Fibroblast of upper back skin (primary cell): ENCODE data around the gene RARG.

ENCODE experiments used
- DNase-seq: peaks from one replicate; pipeline ENCODE4 v3.0.0-alpha.2; 2013

Gene RARG

DNA sequence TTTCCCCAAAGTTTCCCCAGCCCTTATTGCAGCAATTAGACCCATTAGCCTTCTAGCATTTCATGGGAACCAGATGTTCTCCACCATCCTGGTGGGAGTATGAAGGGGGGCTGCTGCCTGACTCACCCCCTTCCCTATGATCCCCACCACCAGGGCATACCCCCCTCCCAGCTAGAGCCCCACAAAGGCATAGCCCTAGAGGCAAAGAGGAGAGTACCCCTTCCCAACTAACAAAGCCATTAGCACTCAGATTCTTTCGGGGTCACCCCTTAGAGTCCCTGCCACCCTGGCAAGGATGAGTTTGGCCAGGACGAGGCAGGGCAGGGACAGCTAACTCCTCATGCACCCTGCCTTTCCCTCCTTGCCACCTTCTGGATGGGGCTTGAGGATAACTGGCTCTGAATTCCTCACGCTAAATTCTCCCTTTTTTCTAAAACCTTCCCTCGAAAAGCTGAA is 9.2 kb downstream of the RARG start:
- no peak for DNase-seq

DNA sequence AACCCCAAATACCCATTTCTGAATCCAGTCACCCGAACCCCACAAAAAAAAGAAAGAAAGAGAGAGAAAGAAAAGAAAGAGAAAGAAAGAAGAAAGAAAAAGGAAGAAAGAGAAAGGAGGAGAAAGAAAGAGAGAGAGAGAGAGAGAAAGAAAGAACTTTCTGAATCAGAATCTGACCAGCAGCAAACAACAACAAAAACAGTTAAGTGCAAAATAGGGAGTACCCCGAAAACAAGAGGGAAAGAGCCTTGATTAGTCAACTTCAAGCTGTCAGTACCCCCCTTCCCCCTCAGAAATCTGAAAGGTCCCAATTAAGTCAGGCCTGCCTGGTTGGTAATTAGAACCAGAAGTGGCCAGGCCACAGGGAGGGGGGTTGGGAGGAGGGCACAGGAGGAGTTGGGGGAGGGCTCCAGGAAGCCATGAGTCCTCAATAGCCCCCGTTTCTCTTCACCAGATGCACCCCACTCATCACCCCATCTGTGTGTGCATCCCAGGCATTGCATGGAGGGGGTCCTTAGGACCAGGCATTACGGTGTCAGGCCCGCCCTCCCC is 9.8 kb downstream of the RARG start:
- DNase-seq = peak; percentile 76

DNA sequence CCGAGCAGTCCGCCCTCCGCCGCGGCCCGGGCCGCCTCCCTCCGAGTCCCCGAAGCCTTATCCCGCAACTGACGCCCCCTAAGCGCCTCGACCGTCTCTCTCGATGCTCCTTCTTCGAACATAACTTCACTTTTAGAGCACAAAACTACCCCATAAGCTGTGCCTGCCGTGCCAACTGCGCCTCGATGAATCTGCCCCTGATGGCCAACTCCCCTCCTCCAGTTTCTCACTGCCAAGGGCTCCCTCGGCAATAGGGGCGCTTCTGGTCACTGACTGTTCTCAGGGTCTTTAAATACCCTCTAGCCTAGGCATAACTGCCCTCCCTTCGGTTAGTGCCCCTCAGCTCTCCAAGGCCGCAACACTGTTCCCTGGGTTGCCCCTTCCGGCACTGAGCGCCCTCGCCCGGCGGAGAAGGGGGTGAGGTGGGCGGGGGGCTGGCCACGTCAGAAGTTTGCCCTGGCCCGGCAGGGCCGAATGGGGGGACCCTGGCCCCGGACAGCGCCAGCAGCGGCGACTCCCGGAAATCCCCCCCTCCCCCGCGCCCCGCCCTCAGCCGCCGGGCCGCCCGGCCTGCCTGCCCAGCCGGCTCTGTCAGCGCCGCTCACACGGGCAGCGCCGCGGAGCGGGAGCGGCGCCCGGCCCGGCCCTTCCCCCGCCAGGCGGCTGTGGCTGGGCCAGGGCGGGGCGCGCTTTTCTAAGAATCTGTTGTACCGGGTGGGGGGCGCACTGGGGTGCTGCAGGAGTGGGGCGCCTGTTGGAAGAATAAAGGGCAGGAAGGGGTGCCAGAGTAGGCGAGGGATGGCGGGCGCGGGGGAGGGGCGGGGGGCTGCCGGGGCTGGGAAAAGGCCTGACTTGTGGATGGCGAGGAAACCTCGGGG is 10.6 kb downstream of the RARG start:
- peak; percentile 58 for DNase-seq

DNA sequence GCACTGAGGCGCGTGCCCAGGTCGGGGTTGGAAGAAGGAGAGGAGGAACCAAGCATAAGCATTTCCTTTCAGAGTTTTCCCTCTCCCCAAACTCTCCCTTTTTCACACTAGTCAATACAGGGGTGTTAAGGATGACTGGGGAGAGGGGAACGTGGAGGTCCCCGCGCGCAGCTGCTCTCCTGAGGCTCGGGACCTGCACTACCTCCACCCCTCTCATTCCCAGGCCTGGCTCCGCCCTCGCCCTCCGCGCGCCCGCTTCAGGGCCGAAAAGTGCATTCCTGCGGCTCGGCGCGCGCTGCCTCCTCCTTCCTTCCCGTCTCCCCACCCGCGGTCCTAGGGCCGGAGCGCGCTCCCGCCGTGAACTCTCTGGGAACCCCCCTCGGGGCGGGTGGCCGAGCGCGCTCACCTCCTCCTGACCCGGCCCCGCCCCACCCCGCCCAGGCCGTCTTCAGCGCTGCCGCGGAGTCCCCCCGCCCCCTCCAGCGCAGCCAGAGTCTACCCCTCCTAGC is 11.3 kb downstream of the RARG start:
- DNase-seq = peak; percentile 94

DNA sequence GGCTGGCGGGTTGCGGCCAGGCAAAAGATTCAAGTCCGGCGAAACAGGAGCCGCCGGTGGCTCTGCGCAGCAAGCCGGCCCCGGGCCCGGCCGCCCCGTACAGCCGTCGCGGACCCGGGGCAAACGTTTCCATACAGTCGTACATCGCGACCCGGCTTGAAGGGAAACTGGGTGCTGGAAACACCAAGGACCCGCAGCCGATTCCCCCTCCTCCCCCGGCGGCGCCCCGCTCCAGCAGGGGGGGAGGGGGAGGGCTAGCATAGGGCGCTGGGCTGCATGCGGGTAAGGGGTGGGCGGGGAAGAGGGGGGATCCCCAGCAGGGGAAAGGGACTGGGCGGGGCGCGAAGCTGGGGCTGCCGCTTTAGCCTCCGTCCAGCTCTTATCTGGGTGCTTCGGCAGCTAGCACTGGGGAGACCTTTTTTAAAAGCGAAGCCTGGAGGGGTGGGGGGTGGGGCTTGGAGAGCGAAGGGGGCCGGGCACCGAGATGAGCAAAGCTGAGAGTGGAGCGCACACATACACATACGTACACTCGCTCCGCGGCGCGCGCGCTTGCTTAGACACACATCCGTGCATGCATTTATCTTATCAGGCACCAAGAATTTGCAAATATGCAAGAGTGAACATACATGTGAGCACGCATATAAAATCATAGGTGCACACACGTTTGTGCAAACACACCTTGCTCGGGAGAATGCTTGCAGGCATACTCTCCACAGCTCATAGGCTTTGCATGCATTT is 11.9 kb downstream of the RARG start:
- peak; percentile 68 for DNase-seq

DNA sequence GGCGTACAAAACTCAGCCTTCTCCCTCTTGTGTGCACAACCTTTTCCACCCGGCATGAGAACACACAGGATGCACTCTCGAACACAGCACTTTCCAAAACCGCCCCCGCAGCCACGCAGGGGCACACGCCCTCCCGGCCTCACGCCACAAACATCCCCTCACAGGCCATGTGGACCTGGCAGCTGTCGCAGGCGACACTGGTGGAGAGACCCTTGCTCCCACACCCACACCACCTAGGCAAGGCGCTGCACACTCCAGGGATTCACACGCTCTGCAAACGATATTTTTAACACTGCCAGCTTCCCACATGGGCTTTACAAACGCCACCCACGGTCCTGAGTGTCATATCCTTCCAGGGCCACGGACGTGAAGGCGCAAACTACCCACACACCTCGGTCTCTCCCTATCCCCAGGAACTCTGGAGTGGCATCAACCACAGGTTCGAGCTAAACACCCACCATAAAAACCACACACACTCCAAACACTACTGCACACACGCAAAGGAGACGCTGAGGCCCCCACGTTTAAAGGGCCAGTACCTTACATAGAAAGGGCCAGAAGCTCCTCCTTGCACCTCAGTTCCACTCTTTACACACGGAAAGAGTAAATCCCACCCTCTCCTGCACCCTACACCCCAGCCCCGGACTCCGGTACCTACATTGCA is 12.6 kb downstream of the RARG start:
- DNase-seq = peak; percentile 42

DNA sequence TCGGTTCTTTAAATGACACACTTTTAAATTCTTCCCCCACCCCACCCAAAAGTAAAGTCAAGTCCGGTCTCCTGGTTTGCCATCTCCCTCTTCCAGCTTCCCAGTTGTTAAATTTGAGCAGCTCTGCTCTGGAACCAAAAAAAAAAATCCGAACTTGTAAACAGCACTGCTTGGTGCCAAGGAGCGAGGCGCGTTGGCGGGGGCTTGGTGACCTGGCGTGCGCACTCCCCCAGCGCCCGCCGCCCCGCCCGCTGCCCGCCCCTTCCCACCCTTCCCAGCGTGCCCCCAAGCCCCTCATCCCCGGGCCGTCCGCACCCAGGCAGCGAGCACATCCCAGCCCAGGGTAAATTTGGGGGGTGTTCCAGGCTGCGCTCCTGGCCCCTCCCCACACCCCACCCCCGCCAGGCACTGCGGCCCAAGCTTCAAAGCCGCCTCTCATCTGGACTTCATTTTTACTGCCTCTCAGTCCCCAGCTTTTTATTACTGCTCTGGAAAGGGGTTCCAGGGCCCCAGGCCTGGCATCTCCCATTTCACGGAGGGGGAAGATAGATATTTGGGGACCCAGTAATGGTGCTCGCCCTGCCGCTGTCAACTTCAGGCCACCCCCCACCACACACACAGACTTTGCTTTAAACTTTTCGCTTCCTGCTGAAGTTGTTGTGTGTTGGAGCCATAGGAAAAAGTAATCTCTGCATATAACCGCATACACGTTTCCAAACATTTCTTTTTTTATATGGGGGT is 13.3 kb downstream of the RARG start:
- DNase-seq = peak; percentile 23

DNA sequence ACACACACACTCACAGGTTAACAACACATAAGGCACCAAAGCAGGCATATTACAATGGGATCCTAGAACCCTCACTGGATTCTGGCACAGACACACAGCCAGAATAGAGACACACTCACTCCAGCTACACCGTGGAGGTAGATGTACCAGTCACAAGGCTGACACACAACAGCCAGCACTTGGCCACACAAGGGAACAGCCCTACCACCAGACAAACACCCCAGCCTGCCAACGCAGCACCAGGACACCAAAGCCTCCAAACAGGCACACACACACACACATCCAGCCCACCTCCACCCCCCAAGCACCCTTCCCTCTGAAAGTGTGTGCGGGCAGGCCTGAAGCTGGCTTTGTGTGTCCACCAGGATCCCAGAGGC is 14.1 kb downstream of the RARG start:
- DNase-seq = no peak

DNA sequence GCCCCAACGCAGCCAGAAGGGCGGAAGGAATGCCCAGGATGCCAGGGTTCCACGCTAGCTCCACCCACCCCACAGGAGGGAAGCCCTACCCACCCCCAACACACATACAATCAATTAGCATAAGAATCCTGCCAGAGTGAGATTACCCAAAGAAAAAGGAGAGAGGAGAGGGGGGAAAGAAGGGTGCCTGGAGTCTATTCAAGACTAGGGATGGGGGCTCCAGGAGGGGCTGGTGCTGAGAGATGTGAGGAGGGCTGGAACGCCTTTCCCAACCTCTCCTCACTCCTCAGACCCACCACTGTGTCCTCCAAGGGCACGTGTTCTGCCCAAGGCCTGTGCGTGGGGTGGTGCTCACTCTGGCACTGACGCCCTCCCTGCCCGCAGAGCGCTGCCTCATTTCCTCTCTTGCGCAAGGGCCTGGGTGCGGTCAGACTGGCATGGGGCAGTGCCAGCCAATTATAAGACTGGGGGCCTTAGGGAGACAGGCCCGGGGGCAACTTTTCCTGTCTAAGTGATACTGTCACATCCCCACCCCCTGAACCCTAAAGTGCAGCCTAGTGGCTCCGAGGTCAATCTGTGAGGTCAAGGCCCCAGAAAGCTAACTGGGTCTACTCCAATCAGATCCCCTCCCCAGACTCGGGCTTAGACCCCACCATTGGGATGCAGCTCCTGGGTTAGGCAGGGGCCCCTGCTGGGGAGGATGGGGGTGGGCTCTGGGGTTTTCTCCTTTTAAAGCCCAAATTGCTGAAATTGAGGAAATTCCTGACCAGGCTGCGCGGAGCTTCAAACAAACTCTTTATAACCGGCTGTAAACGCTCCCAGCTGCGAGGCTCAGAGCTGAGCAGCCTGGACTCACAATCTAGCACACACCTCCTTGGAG is 14.7 kb downstream of the RARG start:
- no peak for DNase-seq

DNA sequence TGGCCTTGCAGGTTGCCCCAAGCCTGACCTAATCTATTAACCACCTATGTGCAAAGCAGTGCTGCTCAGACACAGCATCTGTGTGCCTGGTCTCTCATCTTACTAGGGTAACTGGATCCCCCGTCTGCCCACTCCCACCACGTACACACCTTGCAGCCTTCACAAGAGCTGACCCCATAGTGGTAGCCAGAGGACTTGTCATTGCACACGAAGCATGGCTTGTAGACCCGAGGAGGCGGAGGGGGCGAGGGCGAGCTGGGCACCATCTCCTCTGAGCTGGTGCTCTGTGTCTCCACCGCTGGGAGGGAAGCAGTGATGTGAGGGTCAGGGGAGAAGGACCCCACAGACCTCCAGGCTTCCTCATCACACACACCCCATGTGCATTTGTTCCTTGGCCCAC is 16.5 kb downstream of the RARG start:
- no peak for DNase-seq

DNA sequence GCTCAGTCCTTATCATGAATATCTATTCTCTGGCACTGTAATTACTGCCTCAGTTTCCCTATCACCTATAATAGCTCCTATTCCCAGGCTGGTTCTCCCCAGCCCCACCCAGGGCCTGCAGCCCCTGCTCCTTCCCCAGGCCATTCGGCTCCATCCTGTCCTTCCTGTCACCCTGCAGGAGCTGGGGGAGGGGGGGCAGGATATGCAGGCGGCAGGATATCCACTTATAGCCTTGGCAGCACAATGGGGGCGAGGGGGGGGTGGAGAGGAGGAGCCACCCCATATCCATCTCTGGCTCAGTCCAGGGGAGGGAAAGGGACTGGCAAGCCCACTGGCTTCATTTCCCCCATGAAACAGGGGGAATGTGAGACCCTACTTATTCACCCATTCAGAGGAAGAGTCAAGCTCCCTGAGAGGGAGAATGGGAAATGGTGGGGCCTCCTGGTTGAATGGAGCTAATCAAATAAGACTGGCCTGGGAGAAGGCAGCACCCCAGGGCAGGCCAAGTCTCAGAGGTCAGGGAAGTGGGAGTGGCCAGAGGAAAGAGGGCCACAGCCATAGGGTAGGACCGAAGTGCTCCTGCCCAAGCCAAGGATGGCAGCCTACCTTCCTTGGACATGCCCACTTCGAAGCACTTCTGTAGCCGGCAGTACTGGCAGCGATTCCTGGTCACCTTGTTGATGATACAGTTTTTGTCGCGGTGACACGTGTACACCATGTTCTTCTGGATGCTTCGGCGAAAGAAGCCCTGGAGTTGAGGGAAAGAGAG is 17.1 kb downstream of the RARG start:
- DNase-seq = no peak

DNA sequence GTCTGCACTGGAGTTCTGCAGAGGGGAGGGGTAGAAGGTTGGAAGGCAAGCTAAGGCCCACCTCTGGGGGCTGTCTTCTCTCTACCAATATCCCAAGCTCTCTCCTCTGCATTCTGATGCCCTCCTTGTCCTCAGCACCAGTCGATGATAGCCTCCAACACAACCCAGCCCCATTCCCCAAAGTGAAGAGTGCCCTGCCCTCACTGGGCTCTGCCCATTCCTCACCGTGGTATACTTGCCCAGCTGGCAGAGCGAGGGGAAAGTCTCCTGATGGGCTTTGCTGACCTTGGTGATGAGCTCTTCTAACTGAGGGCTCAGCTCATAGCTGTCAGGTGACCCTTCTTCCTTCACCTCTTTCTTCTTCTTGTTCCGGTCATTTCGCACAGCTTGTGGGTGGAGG is 17.8 kb downstream of the RARG start:
- DNase-seq = no peak

DNA sequence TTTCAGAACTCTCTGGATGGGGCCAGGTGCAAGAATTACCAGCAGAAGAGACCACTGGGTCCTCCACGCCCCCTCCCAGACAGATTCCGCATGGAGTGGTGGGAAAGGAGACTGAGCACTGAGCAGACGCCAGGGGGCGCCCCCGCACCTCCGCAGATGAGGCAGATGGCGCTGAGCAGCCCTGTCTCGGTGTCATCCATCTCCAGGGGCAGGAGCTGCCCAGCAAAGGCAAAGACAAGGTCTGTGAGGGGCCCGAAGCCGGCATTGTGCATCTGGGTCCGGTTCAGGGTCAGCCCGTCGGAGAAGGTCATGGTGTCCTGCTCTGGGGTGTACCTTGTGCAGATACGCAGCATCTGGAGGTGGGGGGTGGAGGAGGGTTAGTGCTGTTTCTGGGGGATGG is 18.7 kb downstream of the RARG start:
- DNase-seq = peak; percentile 67

DNA sequence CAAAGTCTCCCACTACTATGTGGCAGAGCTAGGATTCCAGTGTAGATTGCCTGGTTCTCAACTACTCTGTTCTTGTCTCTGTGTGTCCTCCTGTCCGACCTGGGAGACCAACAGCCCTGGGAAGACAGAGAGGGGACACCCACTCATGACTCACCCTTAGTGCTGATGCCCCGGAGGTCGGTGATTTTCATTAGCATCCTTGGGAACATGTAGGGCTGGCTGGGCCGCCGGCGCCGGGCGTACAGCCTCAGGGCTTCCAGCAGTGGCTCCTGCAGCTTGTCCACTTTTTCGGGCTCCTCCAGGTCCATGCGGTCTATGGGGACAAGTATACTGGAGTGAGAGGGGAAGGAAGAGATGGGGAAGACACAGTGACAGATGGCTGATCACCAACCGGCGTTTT is 19.1 kb downstream of the RARG start:
- no peak for DNase-seq

DNA sequence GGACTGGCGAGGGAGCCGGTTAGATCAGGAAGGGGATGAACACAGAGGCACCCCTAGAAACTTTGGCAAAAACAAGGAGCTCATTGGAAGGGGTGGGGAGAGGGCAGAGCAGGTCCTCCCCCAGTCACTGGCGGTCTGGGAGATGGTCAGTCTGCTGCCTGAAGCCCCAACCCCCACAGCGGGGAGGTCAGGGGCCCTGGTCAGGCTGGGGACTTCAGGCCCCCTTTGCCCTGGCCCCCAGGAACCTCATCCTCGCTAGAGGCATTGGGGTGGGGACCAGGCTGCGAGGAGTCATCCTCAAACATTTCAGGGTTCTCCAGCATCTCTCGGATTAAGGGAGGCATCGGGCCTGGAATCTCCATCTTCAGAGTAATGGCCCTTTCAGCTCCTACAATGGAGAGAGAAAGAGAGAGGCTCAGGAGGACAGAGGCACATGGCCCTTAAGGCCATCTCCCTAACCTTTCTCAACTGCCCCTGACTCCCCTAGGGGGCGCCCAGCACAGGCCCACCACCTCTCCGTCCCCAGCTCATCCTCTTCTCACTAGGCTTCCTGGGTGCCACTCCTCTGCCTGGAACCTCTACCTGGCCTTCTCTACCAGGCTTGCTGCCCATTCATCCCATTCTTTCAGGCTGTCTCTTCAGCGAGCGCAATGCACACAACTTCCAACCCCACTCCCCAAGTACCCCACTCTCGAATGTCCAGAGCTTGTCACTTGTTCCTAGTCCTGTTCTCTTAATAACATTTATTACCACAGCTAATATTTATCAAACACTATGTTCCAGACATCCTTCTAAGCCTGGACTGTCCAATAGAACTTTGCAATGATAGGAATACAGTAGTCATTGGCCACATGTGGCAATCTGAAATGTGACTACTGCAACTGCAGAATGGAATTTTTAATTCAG is 20.3 kb downstream of the RARG start:
- no peak for DNase-seq

DNA sequence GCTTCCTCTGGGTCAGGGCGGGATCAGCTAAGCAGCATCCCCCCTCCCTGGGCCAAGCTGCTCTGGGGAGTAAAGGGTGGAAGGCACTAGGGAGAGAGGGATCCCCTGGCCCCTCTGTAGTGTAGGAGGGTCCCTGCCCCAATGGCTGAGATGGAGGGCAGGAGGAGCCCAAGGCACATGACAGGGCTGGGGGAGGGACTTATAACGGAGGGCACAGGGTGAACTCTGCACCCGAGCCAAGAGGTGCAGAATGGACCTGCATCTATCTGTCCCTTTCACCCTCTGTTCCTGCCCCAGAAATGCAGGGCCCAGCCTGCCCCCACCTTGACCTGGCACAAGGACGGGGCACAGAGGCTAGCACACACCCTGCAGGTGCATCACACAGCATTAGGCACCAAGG is 21.2 kb downstream of the RARG start:
- no peak for DNase-seq

DNA sequence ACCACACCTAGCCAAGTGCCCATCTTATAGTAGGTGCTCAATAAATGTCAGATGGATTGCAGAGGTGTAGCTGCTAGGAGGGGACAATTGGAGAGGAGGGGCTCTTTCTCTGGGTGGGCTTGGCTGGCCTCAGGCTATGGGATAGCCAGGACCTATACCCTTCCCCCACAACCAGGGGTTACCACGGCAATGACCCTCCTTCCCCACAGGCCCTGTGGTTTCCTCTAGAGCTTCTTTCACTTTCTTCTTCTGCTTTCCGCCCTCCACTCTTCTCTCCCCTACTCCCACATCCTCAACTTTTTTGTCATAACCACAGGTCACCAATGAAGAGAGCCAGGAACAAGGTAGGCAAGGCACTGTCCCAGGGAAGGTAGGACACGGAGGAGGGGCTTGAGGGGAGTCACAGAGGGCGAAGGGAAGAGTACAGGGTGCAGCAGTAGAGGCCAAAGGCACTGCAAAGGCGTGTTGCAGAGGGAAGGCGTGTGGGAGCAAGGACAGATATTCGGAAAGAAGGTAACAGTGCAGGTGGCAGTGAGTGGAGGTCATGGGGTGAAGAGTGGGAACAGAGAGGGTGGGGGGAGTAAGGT is 23.0 kb downstream of the RARG start:
- DNase-seq = no peak

DNA sequence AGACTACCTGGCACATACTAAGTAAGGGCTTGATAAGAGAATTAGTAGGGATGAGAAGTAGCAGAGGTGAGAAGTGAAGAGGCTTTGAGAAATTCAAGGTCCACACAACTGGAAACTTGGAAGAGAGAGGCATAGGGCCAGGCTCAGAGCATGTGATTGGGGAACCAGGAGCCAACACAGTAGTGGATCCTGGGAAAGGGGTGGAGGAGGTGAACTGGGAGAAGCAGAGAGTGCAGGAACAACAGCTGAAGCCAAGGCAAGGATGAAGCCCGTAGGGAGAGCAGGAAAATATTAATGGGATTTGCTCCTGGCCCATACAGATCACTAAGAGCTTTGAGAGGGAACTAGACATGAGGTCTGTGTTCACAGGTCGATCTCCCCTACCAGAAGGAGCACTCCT is 23.6 kb downstream of the RARG start:
- no peak for DNase-seq

DNA sequence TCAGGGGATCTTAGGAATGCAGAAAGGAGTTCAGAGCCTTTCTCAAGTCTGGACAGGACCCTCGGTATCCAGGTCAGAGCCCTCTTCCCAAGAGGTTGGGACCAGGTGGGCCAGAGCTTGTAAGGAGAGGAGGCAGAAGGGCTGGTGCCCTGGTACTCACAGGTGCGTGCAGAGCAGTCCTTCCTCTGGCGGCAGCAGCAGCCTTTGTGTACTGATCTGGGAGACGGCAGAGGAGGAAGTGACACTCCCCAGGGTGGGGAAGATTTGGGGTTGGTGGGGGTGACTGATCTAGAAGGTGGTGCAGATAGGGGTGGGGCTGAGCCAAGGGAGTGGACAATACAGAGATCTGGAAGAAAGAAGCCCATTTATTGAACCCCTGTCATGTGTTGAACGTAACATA is 25.0 kb downstream of the RARG start, which contains the start of gene ITGB7:
ITGB7 (minus strand) TSS at position 210 of the 400 bp plus-strand sequence. CDS start 6,808 bp downstream, outside the sequence.
- DNase-seq = no peak
